HG03025 (cell line): ENCODE results near the gene DENND1A.
"Not testable (repeated sequence)": the region's sequence is repeated elsewhere in the genome, so short reads cannot be mapped to it uniquely, and the experiment has no call there.

ENCODE experiments used
- ATAC-seq: cut with Tn5 transposase; IDR thresholded peaks from one replicate; pipeline ENCODE4 v1.9.1; 2021; ENCODE audit warnings: mild to moderate bottlenecking, moderate library complexity; ENCODE audit not compliant: unreplicated experiment, low FRiP score

The DENND1A gene

GRCh38 chr9:123339666-123340510 is 590.0 kb downstream of the DENND1A start:
- ATAC-seq = peak; percentile 43

- peak; percentile 68 for ATAC-seq
These were observed 590.9 kb downstream of the DENND1A start for GRCh38 chr9:123338710-123339665.

GRCh38 chr9:123337971-123338370 is 592.0 kb downstream of the DENND1A start:
- no peak for ATAC-seq

GRCh38 chr9:123336959-123337358 is 593.0 kb downstream of the DENND1A start:
- ATAC-seq = no peak

- ATAC-seq = no peak
These were observed 593.5 kb downstream of the DENND1A start for GRCh38 chr9:123336449-123336848.

GRCh38 chr9:123335986-123336329 is 594.0 kb downstream of the DENND1A start:
- no peak for ATAC-seq

- ATAC-seq = no peak
These were observed 594.5 kb downstream of the DENND1A start for GRCh38 chr9:123335193-123335985.

- ATAC-seq = no peak
These were observed 595.3 kb downstream of the DENND1A start for GRCh38 chr9:123334639-123335038.

- not testable (repeated sequence) for ATAC-seq
These were observed 596.8 kb downstream of the DENND1A start for GRCh38 chr9:123333058-123333669.

- no peak for ATAC-seq
These were observed 598.4 kb downstream of the DENND1A start for GRCh38 chr9:123331346-123332060.
